GM19324 (cell line): ENCODE data around the gene PCSK6.

ENCODE experiments used
- ATAC-seq: cut with Tn5 transposase; IDR thresholded peaks from one replicate; pipeline ENCODE4 v1.9.1; 2021; ENCODE audit warnings: mild to moderate bottlenecking, moderate library complexity; ENCODE audit not compliant: unreplicated experiment, low FRiP score

PCSK6 gene

GRCh38 chr15:101500865-101501551 lies 11.5 kb upstream of the PCSK6 start:
- no peak for ATAC-seq

- no peak for ATAC-seq
Measured at GRCh38 chr15:101499863-101500713, 10.6 kb upstream of the PCSK6 start.

- no peak for ATAC-seq
Measured at GRCh38 chr15:101498717-101499480, 9.4 kb upstream of the PCSK6 start.

GRCh38 chr15:101498076-101498716 lies 8.7 kb upstream of the PCSK6 start:
- ATAC-seq: no peak

- no peak for ATAC-seq
Measured at GRCh38 chr15:101497484-101498034, 8.1 kb upstream of the PCSK6 start.

GRCh38 chr15:101497017-101497416 lies 7.5 kb upstream of the PCSK6 start:
- no peak for ATAC-seq

GRCh38 chr15:101496198-101496986 lies 6.9 kb upstream of the PCSK6 start:
- no peak for ATAC-seq

GRCh38 chr15:101495334-101496197 lies 6.1 kb upstream of the PCSK6 start:
- ATAC-seq: no peak

- ATAC-seq: no peak
Measured at GRCh38 chr15:101494251-101494796, 4.8 kb upstream of the PCSK6 start.

- ATAC-seq: no peak
Measured at GRCh38 chr15:101492766-101493692, 3.5 kb upstream of the PCSK6 start.

GRCh38 chr15:101491734-101492640 lies 2.5 kb upstream of the PCSK6 start:
- ATAC-seq: no peak

GRCh38 chr15:101490922-101491733 lies 1.6 kb upstream of the PCSK6 start:
- ATAC-seq: no peak

- no peak for ATAC-seq
Measured at GRCh38 chr15:101490408-101490891, 943 bp upstream of the PCSK6 start.

- no peak for ATAC-seq
Measured at GRCh38 chr15:101489237-101489598, 289 bp downstream of the PCSK6 start.
